Hematopoietic multipotent progenitor cell treated with erythropoietin and hydrocortisone succinate and interleukin-3 and kit ligand, for 6 days (in vitro differentiated cells): Measurements from ENCODE around the gene F10.
"Not testable (repeated sequence)": the region's sequence is repeated elsewhere in the genome, so short reads cannot be mapped to it uniquely, and the experiment has no call there.

Source experiments
- DNase-seq: peaks from one replicate; pipeline ENCODE4 v3.0.0-alpha.2; 2015

The F10 gene

DNA sequence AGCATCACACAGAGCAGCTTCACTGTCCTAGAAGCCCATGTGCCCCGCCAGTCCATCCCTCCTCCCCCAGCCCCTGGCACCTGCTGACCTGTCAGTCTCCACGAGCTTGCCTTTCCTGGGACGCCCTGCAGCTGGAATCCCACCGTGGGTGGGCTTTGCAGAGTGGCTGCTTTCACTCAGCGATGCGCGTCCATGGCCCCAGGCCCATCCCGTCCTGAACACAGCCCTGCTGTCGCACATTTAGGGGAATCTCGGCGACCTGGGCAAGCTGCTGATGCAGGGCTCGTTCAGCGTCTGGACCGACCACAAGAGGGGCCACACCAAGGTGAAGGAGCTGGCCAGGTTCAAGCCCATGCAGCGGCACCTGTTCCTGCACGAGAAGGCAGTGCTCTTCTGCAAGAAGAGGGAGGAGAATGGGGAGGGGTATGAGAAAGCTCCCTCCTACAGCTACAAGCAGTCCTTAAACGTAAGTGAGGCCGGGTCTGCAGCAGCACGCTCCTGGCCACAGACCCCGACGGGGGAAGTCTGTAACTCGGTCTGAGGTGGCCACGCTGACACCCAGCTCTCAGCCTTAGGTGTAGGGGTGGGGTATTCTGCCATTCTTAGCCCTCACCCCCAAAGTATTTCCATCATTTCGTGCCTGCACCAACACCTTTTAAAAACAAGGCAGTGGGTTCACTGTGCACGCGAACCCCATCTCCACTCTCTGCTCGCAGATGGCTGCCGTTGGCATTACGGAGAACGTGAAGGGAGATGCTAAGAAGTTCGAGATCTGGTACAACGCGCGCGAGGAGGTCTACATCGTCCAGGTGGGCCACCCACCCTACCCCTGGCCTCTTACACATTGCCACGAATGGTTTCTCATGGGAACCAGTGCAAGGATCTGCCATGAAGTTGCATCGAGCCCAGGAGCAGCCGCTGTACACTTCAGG lies 35.3 kb upstream of the F10 start:
- DNase-seq: no peak

DNA sequence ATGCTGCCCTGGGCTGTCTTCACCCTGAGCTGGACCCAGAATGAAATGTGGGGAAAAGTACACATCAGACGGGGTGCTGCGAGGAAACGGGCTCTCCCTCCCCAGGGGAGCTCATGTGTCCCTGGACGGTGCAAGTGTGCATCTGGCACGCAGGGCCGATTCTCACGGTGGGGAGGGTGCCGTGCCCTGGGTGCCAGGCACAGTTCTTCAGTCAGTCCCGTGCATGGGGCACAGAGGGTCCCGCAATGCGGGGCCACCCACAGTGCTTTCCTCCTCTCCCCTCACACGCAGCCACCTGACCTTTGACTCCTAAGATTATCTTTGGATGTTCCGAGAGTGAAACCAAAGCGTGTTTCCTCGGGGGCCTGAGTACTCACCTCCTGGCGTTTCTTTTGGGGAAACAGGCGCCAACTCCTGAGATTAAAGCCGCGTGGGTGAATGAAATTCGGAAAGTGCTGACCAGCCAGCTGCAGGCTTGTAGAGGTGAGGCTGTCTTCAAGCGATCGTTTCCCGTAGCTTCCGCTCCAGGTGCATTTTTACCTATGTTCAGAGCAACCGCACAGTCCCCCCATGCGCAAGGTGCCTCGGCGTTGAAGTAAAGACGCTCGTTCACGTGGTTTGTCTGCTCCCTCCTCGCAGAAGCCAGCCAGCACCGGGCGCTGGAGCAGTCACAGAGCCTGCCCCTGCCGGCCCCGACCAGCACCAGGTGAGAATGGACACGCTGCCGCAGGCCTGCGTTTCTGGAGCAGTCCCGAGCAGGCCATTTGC lies 34.5 kb upstream of the F10 start:
- DNase-seq: no peak

DNA sequence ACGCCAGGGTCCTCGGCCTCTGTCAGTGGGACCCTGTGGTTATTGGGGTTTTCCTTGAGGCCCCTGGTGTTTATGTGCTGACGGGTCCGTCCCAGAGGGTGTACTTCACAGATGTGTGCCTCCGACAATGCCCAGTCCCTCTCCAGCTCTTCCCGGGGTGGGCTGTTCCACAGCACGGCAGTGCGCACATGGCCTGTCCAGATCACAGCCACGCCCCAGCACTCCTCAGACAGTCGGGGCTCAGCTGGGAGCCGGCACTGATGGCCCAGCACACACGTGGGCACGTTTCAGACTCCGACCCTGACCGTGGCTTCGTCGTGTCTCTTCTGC lies 33.9 kb upstream of the F10 start:
- DNase-seq: no peak

DNA sequence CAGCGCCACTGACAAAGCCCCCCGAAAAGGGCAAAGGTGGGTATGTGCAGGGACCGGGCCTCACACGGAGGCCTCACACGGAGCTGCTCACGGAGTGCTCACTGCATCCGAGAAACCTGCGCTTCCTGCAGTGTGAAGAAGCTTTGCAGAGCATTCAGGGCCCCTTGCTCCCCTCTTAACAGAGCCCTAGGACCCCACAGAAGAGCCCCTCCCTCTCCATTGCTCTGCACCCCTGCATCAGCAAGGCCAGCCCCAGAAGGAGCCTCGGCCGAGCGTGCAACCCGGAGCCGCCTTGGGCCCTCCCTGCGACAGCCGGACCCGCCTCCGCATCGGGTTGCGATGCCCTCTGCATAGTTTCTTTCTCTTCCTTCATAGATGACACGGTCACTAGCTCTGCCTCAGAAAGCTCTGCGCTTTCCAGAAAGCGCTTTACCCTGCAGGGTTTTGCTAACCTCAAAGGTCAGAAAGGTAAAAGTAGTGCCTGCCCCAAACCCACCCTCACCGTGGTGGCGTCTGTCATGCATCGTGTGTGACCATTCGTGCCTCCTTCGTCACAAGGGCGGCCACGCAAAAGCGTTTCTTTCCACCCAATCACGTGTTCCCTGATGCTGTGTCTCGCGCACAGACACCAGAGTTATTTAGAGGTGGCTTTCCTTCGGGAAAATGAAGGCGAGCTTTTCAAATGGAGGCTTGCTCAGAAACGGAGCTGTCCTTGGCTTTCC lies 32.7 kb upstream of the F10 start:
- DNase-seq: no peak

DNA sequence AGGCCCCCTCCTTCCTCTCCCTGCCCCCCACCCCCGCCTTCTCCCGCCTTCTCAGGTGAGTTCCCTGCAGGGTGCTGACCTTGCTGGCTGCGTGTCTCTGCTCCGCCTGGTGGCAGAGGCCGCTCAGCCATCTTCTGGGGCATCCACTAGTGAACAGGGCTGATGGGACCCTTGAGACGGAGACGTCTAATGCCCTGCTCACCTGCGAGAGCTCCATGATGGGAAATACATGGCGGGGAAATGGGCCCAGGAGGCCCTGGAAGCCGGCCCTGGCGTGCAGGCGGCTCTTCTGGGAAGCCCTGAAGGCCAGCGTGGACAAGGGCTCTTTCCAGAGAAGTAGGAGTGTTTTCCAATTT lies 32.2 kb upstream of the F10 start:
- no peak for DNase-seq

DNA sequence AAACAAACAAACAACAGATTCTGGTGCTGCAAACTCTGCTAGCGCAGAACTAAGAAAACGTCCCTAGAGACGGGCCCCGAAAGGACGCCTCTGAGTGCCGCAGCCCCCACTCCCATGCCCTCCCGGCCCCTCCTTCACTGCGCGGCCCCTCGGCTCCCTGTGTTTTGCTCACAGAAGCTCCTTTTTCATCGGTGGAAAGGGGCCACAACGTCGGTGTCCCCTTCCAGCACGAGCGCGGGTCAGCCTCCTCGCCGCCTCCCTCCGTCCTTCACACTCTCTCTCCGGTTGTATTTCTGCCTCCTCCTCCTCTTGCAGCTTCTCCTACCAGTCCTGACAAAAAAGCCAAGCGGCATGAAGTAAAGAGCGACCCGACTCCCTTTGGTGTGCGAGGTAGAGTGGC lies 31.8 kb upstream of the F10 start:
- no peak for DNase-seq

DNA sequence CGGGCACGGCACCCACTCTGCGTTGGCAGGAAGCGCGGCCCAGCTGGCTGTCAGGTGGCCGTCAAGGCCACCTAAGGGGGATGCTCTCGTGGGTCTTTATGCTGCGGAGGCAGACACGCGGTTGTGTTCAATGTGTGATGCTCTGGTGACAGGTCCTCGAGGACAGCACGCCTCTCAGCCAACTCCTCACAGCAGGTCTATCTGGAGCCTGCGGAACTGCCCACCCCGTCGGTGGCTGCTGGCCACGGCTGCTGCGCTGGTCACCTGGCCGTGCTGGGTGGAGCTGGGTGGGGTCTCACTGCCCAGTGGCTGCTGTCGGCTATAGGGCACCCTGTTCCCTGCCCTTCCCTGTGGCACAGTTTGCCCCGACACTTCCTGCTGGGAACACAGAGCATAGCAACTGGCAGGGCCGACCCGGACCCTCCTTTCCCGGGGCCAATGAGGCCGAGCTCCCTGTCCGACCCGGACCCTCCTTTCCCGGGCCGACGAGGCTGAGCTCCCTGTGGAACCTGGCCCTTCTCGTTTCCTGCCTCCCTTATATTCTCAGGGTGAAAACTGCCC lies 31.3 kb upstream of the F10 start:
- DNase-seq: no peak

DNA sequence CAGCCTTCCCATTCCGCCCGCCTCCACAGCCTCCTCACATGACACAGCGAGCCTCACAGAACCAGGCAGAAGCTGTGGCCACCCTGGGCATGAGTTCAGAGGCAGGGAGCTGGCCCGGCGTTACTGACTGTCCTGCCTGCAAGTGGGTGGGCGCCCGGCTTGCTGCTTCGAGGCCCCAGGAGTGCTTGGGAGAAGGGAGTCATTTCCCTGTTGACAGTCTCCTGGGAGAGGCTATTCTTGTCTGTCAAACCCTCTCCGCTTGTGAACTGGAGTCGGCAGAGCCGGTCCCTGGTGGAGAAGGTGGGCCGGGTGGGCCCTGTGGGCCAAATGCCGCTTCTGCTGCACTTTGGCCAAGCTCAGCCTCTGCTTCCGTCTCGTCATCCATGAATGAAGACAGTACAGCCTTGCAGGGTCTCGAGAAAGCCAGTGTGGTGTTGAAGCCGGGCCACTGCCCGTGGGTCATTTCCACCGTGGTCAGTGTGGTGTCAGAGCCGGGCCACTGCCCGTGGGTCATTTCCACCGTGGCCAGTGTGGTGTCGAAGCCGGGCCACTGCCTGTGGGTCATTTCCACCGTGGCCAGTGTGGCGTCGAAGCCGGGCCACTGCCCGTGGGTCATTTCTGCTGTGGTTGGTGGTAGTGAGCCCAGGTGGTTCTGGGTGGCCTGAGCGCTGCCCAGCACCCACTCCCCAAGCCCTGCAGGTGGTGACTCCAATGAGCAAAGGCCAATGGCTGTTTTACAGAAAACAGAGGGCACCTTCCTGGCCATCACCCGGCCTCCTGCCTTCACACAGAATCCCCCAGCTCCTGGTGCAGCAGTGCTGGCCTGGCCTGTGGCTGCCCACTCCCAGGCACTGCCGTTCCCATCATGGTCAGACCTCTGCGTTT lies 30.5 kb upstream of the F10 start:
- DNase-seq: no peak

DNA sequence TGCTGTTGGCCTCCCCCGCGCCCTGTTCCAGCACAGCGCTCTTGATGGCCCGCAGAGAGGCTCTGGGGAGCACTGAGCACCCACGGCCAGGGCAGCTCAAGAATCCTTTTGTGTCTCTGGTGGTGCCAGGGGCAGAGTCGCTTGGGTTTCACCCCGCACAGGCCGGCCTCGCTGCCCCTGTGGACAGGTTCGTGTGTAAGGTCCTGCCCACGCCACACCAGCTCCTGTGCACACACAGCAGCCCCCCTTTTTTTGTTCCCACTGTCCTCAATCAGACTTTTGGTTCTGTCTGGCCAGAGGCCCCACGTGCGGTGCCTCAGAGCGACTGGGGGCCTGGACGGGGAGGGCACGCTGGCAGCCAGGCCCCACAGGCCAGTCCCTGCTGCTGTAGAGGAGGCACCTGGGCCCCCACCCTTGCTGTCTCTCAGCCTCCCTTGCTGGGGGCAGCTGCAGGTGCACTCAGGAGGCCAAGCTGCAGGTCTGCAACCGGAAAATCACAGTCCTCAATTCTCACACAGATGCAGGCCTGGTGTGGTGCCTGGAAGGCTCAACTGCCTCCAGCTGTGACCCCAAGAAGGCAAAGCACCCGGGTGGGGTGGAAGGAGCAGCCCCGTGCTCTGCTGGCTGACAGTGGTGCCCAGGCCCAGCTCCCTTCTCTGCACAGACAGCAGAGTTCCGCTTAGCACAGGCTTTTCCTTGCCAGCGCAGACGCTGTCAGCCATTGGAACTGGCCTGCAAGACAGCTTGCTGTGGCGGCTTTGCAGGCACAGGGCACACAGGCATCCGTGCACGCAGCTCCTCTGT lies 29.6 kb upstream of the F10 start:
- DNase-seq: no peak

DNA sequence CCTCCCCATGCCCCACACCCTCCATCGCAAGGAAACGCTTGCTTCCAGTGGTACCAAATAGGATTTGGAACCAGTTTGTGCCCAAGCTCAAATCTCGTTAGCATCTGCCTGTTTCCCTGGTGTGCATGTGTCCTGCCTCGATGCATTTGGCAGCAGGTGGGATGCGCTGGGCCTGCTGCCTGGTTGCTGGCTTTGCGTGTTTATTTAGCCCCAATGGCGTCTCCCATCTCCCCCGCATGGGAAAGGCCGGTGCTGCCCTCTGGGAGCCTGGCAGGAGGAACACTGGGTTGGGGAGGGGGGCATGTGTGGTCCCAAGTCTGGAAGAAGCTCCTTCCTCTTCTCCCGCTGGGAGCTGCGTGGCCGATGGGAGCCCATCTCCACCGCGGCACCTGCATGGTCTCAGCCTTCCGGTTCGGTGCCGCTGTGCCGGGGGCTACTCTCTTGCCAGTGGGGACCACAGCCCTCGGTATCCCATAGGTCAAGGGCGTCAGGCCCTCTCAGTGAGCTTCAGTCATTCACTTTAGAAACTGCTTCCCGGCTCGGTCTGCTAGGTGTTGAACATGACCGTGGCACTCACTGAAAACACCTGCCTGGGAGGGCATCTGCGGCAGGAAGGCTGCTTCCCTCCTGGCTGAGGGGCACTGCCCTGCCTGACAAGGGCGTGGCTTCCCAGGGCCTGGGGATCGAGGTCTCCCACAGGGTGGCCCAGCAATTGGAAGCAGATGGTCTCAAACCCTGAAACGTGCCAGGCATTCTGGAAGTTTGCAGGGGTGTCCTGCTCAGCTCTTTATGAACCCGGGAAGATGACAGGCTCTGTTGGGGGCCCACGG lies 28.8 kb upstream of the F10 start:
- DNase-seq: no peak

DNA sequence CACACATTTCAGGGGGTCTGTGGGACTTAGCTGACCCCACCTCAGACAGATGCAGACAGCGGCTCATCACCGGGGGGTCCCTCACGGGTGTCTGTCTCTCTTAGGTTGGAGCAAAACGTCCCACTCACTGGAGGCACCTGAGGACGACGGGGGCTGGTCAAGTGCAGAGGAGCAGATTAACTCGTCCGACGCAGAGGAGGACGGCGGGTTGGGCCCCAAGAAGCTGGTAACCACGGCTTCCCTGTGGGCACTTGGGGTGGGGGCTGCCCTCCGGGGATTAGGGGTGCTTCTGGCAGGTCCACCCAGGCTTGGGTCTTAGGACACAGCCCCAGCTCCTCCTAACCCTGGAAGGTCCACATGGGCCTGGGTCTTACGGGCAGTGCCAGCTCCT lies 28.2 kb upstream of the F10 start:
- DNase-seq: no peak

DNA sequence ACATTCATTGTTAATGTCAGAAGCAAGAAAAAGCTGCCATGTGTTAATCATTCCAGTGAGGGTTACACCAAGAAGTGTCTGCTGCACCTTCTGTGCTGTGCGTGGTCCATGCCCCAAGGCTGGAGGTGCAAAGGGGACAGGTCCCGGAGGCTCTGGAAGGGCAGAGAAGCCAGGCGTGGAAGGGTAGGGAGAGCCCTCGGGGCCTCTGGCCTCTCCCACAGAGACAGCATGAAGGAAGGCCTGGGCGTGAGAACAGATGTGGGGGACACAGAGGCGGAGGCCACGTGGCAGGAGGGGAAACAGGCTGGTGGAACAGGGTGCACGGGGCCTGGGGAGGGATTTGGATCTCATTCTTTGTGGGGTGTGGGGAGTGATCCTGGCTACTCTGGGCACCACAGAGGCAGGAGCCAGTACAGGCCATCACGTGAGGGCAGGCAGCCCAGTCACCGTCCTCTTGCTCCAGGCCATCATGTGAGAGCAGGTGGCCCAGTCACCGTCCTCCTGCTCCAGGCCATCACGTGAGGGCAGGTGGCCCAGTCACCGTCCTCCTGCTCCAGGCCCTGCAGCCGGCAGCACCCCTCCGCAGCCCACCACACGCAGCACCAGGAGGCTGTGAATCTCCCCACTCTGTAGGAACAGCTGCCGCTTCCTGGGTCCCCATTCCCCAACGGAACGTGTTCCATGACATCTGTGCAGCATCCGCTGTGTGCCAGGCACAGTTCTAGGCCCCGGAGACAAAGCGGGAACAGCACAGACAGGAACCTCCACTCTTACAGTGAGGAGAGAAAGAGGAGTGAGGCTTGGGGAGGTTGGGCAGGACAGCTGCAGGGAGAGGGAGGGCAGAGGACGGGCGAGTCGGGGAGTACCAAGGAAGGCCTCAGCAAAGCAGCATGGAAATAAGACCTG lies 27.2 kb upstream of the F10 start:
- DNase-seq: no peak

DNA sequence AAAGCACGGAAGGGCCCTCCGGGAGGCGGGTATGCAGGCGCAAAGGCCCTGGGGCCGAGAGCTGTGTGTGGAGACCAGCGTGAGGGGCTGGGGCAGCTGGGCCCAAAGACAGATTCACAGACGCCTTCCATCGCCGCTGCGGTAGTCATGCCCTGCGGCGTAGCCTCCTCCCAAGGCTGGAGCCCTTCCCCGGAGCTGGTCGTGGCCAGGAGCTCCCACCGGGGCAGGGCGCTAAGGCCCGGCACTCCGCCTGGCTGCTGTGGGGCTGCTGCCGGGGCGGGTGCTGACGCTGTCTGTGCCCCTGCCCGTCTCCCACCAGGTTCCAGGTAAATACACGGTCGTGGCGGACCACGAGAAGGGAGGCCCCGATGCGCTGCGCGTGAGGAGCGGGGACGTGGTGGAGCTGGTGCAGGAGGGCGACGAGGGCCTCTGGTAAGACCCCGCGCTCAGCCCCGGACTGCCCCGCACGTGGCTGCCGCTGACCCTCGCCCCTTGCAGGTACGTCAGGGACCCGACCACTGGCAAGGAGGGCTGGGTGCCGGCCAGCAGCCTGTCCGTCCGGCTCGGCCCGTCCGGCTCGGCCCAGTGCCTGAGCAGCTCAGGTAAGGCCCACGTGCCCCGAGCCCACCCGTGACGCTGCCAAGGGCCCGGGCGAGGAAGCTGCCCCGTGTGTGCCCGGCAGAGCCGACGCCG lies 26.4 kb upstream of the F10 start:
- no peak for DNase-seq

DNA sequence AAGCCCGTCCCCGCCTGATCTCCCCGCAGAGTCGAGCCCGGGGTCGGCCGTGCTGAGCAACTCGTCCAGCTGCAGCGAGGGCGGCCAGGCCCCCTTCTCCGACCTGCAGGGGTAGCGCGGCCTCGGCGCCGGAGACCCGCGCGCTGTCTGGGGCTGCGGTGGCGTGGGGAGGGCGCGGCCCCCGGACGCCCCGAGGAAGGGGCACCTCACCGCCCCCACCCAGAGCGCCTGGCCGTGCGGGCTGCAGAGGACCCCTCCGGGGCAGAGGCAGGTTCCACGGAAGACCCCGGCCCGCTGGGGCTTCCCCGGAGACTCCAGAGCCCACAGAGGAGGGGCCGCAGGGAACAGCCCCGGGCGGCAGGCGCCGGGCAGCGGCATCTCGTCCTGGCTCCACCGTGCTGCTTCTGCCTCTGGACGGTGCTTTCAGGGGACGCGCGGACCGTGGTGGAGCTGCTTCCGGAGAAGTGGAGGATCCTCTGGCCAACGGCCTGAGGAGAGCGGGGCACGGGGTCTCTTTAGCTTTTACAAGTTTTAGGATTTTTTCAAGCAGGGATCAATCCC lies 25.8 kb upstream of the F10 start:
- no peak for DNase-seq

DNA sequence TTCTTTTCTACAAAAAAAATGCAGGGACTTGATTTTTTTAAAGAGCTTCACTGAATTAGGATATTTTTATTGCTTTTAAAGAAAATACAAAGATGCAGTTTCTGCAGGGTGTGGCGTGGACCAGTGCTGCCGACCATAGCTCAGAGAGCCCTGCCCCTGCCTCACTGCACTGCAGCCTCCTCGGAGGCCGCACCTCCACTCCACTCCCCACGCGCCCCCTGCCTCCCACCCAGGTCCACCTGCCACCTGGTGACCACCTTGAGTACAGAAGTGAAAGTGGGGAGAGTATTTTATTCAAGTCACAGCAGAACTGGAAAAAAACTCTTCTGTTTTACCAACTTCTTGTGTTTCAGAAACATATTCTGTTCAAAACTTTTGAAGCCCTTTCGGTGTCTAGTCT lies 24.9 kb upstream of the F10 start:
- no peak for DNase-seq

DNA sequence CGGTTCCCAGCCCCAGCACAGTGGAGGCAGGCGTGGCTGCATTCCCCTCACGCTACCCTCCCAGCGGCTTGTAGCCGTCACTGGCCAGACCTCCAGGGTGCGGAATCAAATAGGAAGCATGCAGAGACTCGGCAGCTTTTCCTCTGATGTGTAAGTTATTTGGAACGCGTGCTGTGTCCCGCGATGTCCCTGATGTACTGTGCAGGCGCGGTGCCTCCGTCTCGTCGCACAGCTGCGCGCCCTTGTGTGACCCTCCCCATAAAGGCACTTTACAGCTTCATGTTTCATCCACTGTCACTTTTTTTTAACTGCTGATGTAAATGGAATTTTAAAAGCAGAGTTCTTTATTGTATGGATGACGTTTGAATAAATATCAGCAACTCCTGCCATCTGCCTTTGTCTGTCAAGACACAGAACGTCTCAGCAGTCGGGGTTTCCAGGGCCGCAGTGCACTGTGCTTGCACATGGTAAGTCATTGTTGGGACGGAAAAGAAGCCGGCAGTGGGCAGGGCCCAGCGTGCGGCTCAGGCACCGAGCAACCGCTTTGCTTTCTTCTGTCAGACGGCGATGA lies 24.4 kb upstream of the F10 start:
- no peak for DNase-seq

DNA sequence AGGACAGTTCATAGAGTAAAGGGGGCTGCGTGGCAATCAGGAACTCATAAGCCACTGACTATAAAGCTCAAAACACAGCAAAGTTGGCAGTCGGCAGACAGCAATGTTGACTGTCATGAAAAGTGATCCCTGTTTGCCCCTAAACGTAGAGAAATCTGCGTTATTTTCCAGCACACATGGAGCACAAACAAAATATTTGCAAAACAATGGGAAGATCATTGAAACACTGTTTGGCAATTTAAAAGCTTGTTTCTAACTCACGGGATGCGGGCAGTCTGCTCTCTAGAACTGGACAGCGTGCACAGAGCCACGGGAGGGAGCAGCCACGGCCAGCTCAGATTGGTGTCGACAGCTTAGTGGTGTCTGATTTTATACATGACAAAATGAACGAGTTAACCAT lies 23.5 kb upstream of the F10 start:
- no peak for DNase-seq

DNA sequence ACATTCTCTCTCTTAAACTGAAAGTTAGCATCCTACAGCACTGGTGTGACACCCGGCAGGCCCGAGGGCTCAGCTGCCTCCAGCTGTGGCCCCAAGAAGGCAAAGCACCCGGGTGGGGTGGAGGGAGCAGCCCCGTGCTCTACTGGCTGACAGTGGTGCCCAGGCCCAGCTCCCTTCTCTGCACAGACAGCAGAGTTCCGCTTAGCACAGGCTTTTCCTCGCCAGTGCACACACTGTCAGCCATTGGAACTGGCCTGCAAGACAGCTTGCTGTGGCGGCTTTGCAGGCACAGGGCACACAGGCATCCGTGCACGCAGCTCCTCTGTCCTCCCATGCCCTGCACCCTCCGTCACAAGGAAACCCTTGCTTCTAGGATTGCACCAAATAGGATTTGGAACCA lies 20.3 kb upstream of the F10 start:
- not testable (repeated sequence) for DNase-seq
